Naive B cell (primary cell): ENCODE results near the gene LSM2. TPM values are rescaled to one million over a fixed set of nuclear protein-coding genes. Genes with fewer than 3 reads are reported as not detected.
"Not testable (repeated sequence)": the region's sequence is repeated elsewhere in the genome, so short reads cannot be mapped to it uniquely, and the experiment has no call there.

ENCODE experiments used
- ATAC-seq, 2 donors: fragments of 150-1000 bp; cut with Tn5 transposase; 2 replicates each; pipeline ENCODE4 v1.10.0; 2021; ENCODE audit warnings: low read depth in 2 of 2, mild to moderate bottlenecking in 2 of 2, moderate library complexity in 2 of 2
- DNase-seq: peaks from one replicate; pipeline ENCODE4 v3.0.0; 2022
- H3K27ac Mint-ChIP-seq, 6 donors: one replicate each; pipeline ENCODE4 v1.8.0; 2020 to 2022; ENCODE audit warnings: mild to moderate bottlenecking in 6 of 6, mixed read lengths in 6 of 6, moderate library complexity in 5 of 6, inconsistent platforms in 2 of 6
- H3K27me3 Mint-ChIP-seq, 3 donors: one replicate each; pipeline ENCODE4 v1.8.0; 2021 to 2022; ENCODE audit warnings: mixed read lengths in 3 of 3, mild to moderate bottlenecking in 1 of 3
- H3K36me3 Mint-ChIP-seq, 2 donors: one replicate each; pipeline ENCODE4 v1.8.0; 2020 to 2022; ENCODE audit warnings: mixed read lengths in 2 of 2, inconsistent platforms in 1 of 2, mild to moderate bottlenecking in 1 of 2
- H3K4me1 Mint-ChIP-seq, 3 donors: one replicate each; pipeline ENCODE4 v1.8.0; 2020 to 2022; ENCODE audit warnings: mixed read lengths in 3 of 3, inconsistent platforms in 1 of 3, mild to moderate bottlenecking in 1 of 3, moderate library complexity in 1 of 3
- H3K4me3 Mint-ChIP-seq, 8 donors: one replicate each; pipeline ENCODE4 v1.8.0; 2020 to 2022; ENCODE audit warnings: mild to moderate bottlenecking in 8 of 8, mixed read lengths in 8 of 8, moderate library complexity in 8 of 8, inconsistent platforms in 2 of 8
- H3K9me3 Mint-ChIP-seq, 7 donors: one replicate each; pipeline ENCODE4 v1.8.0; 2020 to 2022; ENCODE audit warnings: mixed read lengths in 7 of 7, mild to moderate bottlenecking in 5 of 7, inconsistent platforms in 2 of 7, moderate library complexity in 1 of 7
- polyA plus RNA-seq, 6 donors: library from polyadenylated mRNA; unstranded; fragments of 300-500 nt; fragmentation: Illumina TruSeq; gene quantifications; one replicate each; pipeline ENCODE4 v1.2.3, GENCODE V29; 2021; ENCODE audit warnings: low read depth in 6 of 6

The LSM2 gene
- polyA plus RNA-seq, 6 donors from 2014 or later = 75.4 to 107 (median 92.4) TPM

DNA sequence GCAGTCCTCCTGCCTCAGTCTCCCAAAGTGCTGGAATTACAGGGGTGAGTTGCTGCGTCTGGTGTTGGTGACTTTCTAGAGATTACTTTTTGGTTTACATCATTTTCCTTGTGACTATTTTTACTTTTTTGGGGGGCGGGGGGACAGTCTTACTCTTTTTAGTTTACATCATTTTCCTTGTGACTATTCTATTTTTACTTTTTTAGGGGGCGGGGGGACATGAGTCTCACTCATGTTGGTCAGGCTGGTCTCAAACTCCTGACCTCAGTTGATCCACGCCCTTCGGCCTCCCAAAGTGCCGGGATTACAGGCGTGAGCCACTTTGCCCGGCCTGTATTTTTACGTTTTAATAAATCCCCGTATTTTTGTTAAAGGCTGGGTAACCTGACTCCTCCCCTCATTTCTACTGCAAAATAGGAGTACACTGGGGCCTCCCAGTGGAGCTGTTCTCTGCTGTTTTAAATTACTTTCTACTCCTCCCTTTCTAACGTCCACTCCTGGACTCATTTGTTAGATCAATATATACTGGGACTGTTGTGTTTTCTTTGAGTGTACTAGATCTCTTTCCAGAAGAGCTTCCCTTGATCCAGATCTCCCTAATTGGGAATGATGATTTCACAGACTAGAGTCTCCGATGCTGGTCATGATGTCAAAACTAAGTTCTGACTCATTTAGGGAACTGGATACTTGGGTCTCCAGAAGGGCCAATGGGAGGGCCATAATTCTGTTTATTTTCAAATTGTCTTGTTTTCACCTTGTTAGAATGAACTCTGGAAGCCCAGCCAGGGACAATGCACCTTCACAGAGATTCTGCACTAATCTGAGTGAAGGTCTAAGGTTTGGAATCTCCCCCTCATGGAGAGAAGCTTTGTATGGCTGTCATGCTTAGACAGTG lies 30.0 kb upstream of the LSM2 start:
- Mint-ChIP-seq H3K4me1 (peaks cover 20 to 51% (median 40%) of the 10 kb centered on the region in 3 donors), H3K27ac (peak overlapping the region; percentile 88 to 99 (median 96)), H3K9me3 (no peaks in the 10 kb centered on the region), H3K4me3 (peak overlapping the region; percentile 92 to 99 (median 98)), H3K27me3 (no peaks in the 10 kb centered on the region), H3K36me3 (peaks cover 10 to 12% of the 10 kb centered on the region in 2 donors)
- ATAC-seq = no peak
- no peak for DNase-seq

DNA sequence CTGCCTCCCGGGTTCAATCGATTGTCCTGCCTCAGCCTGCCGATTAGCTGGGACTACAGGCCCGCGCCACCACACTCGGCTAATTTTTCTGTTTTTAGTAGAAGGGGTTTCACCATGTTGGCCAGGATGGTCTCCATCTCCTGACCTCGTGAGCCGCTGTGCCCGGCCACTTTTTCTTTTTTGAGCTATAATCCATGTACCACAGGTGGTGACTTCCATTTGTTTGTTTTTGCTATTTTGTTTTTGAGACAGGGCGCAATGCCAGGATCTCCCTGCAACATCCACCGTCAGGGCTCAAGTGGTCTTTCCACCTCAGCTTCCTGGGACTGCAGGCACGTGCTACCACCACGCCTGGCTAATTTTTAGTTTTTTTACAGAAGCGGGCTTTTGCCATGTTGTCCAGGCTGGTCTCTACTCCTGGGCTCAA lies 29.3 kb upstream of the LSM2 start:
- DNase-seq = no peak
- Mint-ChIP-seq H3K4me1 (peaks cover 20 to 51% (median 40%) of the 10 kb centered on the region in 3 donors), H3K27me3 (no peaks in the 10 kb centered on the region), H3K4me3 (peak overlapping the region; percentile 92 to 99 (median 98)), H3K36me3 (peaks cover 10 to 12% of the 10 kb centered on the region in 2 donors), H3K27ac (peak overlapping the region; percentile 88 to 99 (median 96)), H3K9me3 (no peaks in the 10 kb centered on the region)
- ATAC-seq = no peak

GRCh38 chr6:31834367-31835250 lies 27.8 kb upstream of the LSM2 start:
- no peaks in the 10 kb centered on the region for H3K27me3 Mint-ChIP-seq
- DNase-seq (peak; percentile 81), ATAC-seq (peak; percentile 66 to 68)
- peaks cover 32 to 63% (median 54%) of the 10 kb centered on the region in 3 donors for H3K4me1 Mint-ChIP-seq
- peaks cover 5 to 12% of the 10 kb centered on the region in 2 donors for H3K36me3 Mint-ChIP-seq
- H3K4me3 Mint-ChIP-seq = peak overlapping the region; percentile 92 to 99 (median 98)
- H3K27ac Mint-ChIP-seq = peak overlapping the region; percentile 97 to 100 (median 100)
- H3K9me3 Mint-ChIP-seq = no peaks in the 10 kb centered on the region

- peak overlapping the region in 1 of 6 donors; percentile 72 for H3K27ac Mint-ChIP-seq
- DNase-seq = no peak
- peaks cover 27 to 55% (median 41%) of the 10 kb centered on the region in 3 donors for H3K4me1 Mint-ChIP-seq
- H3K36me3 Mint-ChIP-seq = no peaks in the 10 kb centered on the region
- no peaks in the 10 kb centered on the region for H3K27me3 Mint-ChIP-seq
- H3K9me3 Mint-ChIP-seq = no peaks in the 10 kb centered on the region
- peak overlapping the region in 7 of 8 donors; percentile 19 to 89 (median 85) for H3K4me3 Mint-ChIP-seq
- no peak for ATAC-seq
Measured at GRCh38 chr6:31831350-31832215, 24.8 kb upstream of the LSM2 start.

DNA sequence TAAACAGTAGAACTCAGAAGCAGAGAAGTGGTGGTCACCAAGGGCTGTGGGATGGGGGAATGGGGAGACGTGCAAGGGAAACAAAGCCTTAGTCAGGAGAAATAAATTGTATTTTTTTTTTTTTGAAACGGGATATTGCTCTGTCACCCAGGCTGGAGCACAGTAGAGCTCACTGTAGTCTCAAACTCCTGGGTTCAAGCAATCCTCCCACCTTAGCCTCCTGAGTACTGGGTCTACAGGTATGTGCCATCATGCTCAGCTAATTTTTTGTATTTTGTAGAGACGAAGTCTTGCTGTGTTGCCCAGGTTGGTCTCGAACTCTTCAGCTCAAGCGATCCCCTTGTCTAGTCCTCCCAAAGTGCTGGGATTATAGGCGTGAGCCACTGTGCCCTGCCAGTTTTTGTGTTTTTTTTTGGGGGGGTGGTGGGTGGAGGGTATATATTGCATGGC lies 24.1 kb upstream of the LSM2 start:
- Mint-ChIP-seq H3K4me1 (peaks cover 20 to 55% (median 38%) of the 10 kb centered on the region in 3 donors), H3K27me3 (no peaks in the 10 kb centered on the region), H3K36me3 (no peaks in the 10 kb centered on the region)

GRCh38 chr6:31829633-31830283 lies 23.0 kb upstream of the LSM2 start:
- Mint-ChIP-seq H3K27ac (peak overlapping the region; percentile 2 to 99 (median 74)), H3K9me3 (no peaks in the 10 kb centered on the region), H3K4me3 (peak overlapping the region; percentile 80 to 95 (median 88)), H3K27me3 (no peaks in the 10 kb centered on the region), H3K4me1 (peaks cover 19 to 53% (median 30%) of the 10 kb centered on the region in 3 donors), H3K36me3 (no peaks in the 10 kb centered on the region)
- DNase-seq (peak; percentile 53), ATAC-seq (peak; percentile 13 to 15)

More for the DNA sequence above, 24.1 kb upstream of the LSM2 start:
- Mint-ChIP-seq H3K4me3 (peak overlapping the region; percentile 80 to 95 (median 88)), H3K27ac (peak overlapping the region in 5 of 6 donors; percentile 14 to 83 (median 81)), H3K9me3 (no peaks in the 10 kb centered on the region)
- DNase-seq (no peak), ATAC-seq (no peak)

DNA sequence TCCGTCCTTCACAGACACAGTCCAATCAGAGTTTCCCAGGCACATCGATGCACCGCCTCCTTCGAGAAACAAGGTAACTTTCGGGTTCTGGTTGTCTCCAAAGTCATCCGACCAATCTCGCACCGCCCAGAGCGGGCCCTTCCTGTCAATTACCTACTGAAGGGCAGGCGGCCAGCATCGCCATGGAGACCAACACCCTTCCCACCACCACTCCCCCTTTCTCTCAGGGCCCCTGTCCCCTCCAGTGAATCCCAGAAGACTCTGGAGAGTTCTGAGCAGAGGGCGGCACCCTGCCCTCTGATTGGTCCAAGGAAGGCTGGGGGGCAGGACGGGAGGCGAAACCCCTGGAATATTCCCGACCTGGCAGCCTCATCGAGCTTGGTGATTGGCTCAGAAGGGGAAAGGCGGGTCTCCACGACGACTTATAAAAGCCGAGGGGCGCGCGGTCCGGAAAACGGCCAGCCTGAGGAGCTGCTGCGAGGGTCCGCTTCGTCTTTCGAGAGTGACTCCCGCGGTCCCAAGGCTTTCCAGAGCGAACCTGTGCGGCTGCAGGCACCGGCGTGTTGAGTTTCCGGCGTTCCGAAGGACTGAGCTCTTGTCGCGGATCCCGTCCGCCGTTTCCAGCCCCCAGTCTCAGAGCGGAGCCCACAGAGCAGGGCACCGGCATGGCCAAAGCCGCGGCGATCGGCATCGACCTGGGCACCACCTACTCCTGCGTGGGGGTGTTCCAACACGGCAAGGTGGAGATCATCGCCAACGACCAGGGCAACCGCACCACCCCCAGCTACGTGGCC lies 20.7 kb upstream of the LSM2 start, which contains the start of gene HSPA1B:
Gene HSPA1B (plus strand): TSS at position 453 of the 794 bp plus-strand sequence. CDS start 213 bp downstream, at position 666.
- Mint-ChIP-seq H3K27ac (peak within 1 kb of the TSS; percentile 81 to 98 (median 94)), H3K9me3 (no peaks in the 10 kb centered on the region), H3K4me1 (peaks cover 19 to 55% (median 26%) of the 10 kb centered on the region in 3 donors), H3K36me3 (no peaks in the 10 kb centered on the region), H3K27me3 (no peaks in the 10 kb centered on the region), H3K4me3 (peak within 1 kb of the TSS; percentile 90 to 98 (median 94))
- DNase-seq = peak; percentile 84
- ATAC-seq = peak; percentile 74

DNA sequence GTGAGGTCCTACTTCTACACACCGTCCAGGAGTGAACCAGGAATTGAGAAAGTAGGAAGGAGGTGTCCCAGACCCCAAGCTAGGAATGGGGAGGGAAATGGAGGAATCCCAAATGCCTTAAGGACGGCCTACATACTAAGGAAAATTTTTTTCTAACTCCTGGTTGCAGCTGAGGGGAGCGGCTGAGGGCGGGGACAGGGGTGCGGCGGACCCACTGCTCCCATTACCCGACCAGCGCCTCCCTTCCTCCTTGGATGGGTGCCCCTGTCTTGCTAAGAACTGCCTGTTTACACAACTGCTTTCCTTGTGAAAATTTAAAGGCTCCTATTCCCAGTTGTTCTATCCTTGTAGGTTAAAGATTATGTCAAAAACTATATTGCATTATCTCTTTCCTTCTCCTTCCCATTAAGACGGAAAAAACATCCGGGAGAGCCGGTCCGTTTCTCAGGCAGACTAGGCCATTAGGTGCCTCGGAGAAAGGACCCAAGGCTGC lies 20.1 kb upstream of the LSM2 start:
- peak overlapping the region; percentile 90 to 98 (median 94) for H3K4me3 Mint-ChIP-seq
- no peak for DNase-seq
- H3K27ac Mint-ChIP-seq = peak overlapping the region; percentile 81 to 98 (median 94)
- no peaks in the 10 kb centered on the region for H3K27me3 Mint-ChIP-seq
- H3K9me3 Mint-ChIP-seq = no peaks in the 10 kb centered on the region
- peaks cover 25 to 59% (median 33%) of the 10 kb centered on the region in 3 donors for H3K4me1 Mint-ChIP-seq
- ATAC-seq = peak; percentile 22 to 24
- H3K36me3 Mint-ChIP-seq = no peaks in the 10 kb centered on the region

DNA sequence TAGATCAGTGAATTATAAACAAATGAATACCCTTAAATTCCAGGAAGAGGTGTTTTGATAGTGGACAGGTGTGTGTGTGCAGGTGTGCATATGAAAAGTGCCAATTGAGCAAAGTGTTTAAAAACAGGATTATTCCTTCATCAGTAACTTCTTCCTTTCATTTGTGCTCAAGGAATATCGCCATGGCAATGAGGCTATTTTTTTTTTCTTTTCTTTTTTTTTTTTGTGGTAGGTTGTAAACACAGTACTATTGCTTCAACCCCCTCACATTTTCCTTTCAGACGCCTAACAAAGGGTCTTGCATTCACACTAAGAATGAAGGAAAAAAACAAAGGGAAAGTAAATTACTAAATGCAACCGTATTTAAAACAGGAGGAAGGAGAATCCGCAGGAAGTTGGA lies 18.8 kb upstream of the LSM2 start:
- H3K4me1 Mint-ChIP-seq = peaks cover 24 to 63% (median 36%) of the 10 kb centered on the region in 3 donors
- no peaks in the 10 kb centered on the region for H3K36me3 Mint-ChIP-seq

GRCh38 chr6:31823592-31824196 lies 16.9 kb upstream of the LSM2 start:
- Mint-ChIP-seq H3K4me3 (peak overlapping the region in 4 of 8 donors; percentile 32 to 93 (median 52)), H3K4me1 (peaks cover 15 to 55% (median 26%) of the 10 kb centered on the region in 3 donors), H3K27ac (peak overlapping the region in 2 of 6 donors; percentile 22 to 93)
- DNase-seq, H3K9me3 Mint-ChIP-seq, ATAC-seq, H3K27me3 Mint-ChIP-seq, H3K36me3 Mint-ChIP-seq: not testable (repeated sequence)

More for the DNA sequence above, 18.8 kb upstream of the LSM2 start:
- H3K4me3 Mint-ChIP-seq = peak overlapping the region in 7 of 8 donors; percentile 19 to 98 (median 91)
- peak overlapping the region in 5 of 6 donors; percentile 72 to 92 (median 77) for H3K27ac Mint-ChIP-seq
- H3K9me3 Mint-ChIP-seq = no peaks in the 10 kb centered on the region
- DNase-seq = no peak
- H3K27me3 Mint-ChIP-seq = no peaks in the 10 kb centered on the region
- no peak for ATAC-seq
